K562 (cell line): ENCODE measurements around the gene TLR8.

Source experiments
- CTCF ChIP-seq, 3 experiments: IDR thresholded peaks in 2 of 3; conservative IDR thresholded peaks in 1 of 3; 2 replicates each; pipeline ENCODE4 v1.5.1; 2011 to 2012; ENCODE audit warnings: low read length in 3 of 3, mild to moderate bottlenecking in 3 of 3, control low read depth in 2 of 3, improper control_type of control experiment in 1 of 3, inconsistent platforms in 1 of 3, low read depth in 1 of 3, mixed read lengths in 1 of 3, moderate library complexity in 1 of 3; ENCODE audit not compliant: insufficient read depth in 2 of 3
- EGR1 ChIP-seq: fragments of 450-650 bp; conservative IDR thresholded peaks from 2 replicates; pipeline ENCODE4 v1.6.1; 2017; ENCODE audit warnings: mild to moderate bottlenecking
- ELF1 ChIP-seq: fragments of 200-800 bp; sonication (Bioruptor generic); IDR thresholded peaks from 2 replicates; pipeline ENCODE4 v1.6.1; 2016; ENCODE audit warnings: missing genetic modification characterization, missing compliant biosample characterization
- JUN ChIP-seq, 2 experiments: sonication (generic) in 1 of 2; formaldehyde crosslinking in 1 of 2; IDR thresholded peaks; 2 replicates each; pipeline versions ENCODE4 v1.6.1 to v1.8.0; 2012 to 2022; ENCODE audit warnings: borderline replicate concordance in 2 of 2, mild to moderate bottlenecking in 2 of 2, improper control_type of control experiment in 1 of 2, low read depth in 1 of 2, low read length in 1 of 2, missing genetic modification reagents in 1 of 2
- MLX ChIP-seq, 2 experiments: fragments of 450-650 bp in 1 of 2; sonication (generic) in 1 of 2; formaldehyde crosslinking; conservative IDR thresholded peaks; 2 replicates each; pipeline versions ENCODE4 v1.4.0 to v1.8.1; 2020 to 2022; ENCODE audit warnings: mild to moderate bottlenecking in 1 of 2, missing genetic modification reagents in 1 of 2
- POLR2AphosphoS5 ChIP-seq: IDR thresholded peaks from 2 replicates; pipeline ENCODE4 v1.6.1; 2011; ENCODE audit warnings: mild to moderate bottlenecking, low read depth, low read length, moderate library complexity; ENCODE audit not compliant: control insufficient read depth, insufficient read depth
- RAD21 ChIP-seq, 2 experiments: fragments of 250-450 bp in 1 of 2; fragments of 450-650 bp in 1 of 2; sonication (Bioruptor Pico) in 1 of 2; formaldehyde crosslinking in 1 of 2; IDR thresholded peaks in 1 of 2; conservative IDR thresholded peaks in 1 of 2; 2 replicates each; pipeline versions ENCODE4 v1.4.0 to v1.8.0; 2020 to 2022; ENCODE audit warnings: mild to moderate bottlenecking in 2 of 2, moderate library complexity in 1 of 2
- TOE1 ChIP-seq, 2 experiments: fragments of 450-650 bp in 1 of 2; sonication (generic) in 1 of 2; formaldehyde crosslinking in 1 of 2; IDR thresholded peaks; 2 replicates each; pipeline versions ENCODE4 v1.7.1 to v1.8.0; 2016 to 2022; ENCODE audit warnings: borderline replicate concordance in 2 of 2, mild to moderate bottlenecking in 2 of 2, antibody characterized with exemption in 1 of 2, inconsistent platforms in 1 of 2, low read depth in 1 of 2, missing genetic modification reagents in 1 of 2, moderate library complexity in 1 of 2

- no peak for TF ChIP-seq CTCF (IDR thresholded peaks at IDR 0.05 in 2 of 3, conservative IDR thresholded peaks at IDR 0.05 in 1 of 3; ENCODE audit: insufficient read depth in 2 of 3, low read depth in 1 of 3, low read length in 3 of 3)
- no peak for TF ChIP-seq TOE1 (IDR thresholded peaks at IDR 0.05; ENCODE audit: borderline replicate concordance)
- no peak for TF ChIP-seq TOE1 (CRISPR knock-in tag; IDR thresholded peaks at IDR 0.05; ENCODE audit: borderline replicate concordance, low read depth)
- TF ChIP-seq POLR2AphosphoS5 = no peak
- TF ChIP-seq MLX (CRISPR knock-in tag; conservative IDR thresholded peaks at IDR 0.05) = no peak
- no peak for TF ChIP-seq RAD21 (CRISPR knock-in tag; conservative IDR thresholded peaks at IDR 0.05 in 1 of 2, IDR thresholded peaks at IDR 0.05 in 1 of 2)
- no peak for TF ChIP-seq EGR1
- peak; percentile 68 for TF ChIP-seq JUN (IDR thresholded peaks at IDR 0.05; ENCODE audit: borderline replicate concordance, low read depth, low read length)
- TF ChIP-seq JUN (CRISPR knock-in tag; IDR thresholded peaks at IDR 0.05; ENCODE audit: borderline replicate concordance) = no peak
- TF ChIP-seq ELF1 (tag) = no peak
These were observed 23.3 kb downstream of the TLR8 start for GRCh38 chrX:12929701-12930100.
